Fibroblast of gingiva (primary cell): ENCODE results near the gene CACNA1C.

Experiments used
- DNase-seq: peaks from one replicate; pipeline ENCODE4 v3.0.0-alpha.2; 2011; ENCODE audit warnings: low read depth

CACNA1C gene

DNA sequence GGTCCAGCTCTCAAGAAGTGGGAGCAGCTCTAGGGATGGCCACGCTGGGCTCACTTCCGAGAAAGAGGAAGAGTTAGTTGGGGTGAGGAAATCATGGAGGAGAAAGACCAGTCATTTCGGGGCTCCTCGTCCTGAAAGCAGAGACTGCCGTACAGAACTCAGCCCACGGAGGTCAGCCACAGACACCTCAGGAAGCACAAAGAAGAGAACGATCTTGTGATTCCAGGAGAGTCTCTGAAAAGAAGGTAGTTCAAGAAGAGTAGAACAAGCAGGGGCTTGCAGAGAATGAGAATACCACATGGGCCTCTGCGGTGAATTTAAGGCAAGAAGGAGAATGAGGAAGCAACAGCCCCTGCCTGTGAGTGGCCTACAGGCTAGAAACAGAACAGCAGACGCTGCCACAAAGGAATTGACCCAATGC is 311.9 kb downstream of the CACNA1C start:
- no peak for DNase-seq

DNA sequence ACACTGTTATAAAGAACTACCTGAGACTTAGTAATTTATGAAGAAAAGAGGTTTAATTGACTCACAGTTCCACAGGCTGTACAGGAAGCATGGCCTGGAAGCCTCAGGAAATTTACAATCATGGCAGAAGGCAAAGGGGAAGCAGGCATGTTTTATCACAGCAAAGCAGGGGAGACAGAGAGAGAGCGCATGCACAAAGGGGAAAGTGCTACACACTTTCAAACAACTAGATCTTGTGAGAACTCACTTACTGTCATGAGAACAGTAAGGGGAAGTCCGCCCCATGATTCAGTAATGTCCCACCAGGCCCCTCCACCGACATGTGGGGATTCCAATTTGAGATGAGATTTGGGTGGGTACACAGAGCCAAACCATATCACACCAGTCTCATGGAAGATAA is 313.9 kb downstream of the CACNA1C start:
- no peak for DNase-seq

GRCh38 chr12:2372178-2372577 is 319.4 kb downstream of the CACNA1C start:
- no peak for DNase-seq

- DNase-seq: no peak
Observed at GRCh38 chr12:2372735-2373134, 319.9 kb downstream of the CACNA1C start.

- no peak for DNase-seq
Observed at GRCh38 chr12:2373307-2373706, 320.5 kb downstream of the CACNA1C start.

- DNase-seq: no peak
Observed at GRCh38 chr12:2374092-2374906, 321.5 kb downstream of the CACNA1C start.

DNA sequence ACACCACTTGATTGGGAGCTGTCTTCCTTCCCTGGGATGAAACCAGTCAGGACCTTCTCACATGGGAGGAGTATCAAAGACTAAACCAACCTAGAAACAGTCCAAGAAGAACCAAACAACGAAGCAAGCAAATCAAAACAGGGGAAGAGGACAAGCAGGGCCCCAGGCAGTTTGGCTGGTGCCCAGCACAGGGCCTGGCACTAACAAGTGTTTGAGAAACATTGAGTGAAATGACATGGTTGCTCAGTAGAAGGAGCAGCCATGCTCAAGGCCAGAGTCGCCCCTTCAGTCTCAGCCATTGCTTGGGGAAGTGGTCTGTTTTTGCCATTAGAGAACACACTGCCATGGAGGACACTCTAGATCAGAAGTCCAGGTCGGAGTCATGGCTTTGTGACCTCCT is 323.1 kb downstream of the CACNA1C start:
- no peak for DNase-seq

DNA sequence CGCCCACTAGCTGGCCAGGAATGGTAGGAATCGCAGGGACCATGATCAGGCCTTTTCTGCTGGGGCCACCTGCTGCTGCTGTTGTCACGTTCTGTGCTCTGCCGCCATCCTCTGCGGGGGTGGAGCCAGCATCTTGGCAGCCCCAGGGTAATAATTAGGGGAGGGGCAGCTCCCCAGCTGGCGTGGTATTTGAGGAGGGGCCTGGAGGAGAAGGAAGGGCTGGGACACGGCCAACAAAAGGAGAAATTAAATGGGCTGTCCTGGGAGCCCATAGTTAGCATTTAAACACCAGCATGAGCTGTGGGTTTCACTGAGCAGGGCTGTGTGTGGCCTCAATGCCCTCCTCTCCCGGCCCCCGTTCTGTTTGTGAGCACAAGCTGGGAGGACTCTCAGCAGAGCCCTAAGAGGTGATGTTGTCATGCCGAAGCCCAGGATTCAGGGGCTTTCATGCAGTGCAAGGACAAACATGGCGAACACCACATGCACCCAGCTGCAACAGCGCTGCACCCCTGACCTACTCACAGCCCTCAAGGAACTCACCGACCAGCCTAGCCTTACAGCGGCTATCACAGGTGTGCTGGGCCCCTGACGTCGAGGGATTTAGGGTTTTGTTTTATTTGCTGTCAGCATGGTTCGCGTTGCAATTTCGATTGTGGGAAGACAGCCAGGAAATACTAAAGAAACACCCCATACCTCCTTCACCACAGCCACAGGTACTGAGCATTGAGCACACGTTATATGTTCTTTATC is 324.3 kb downstream of the CACNA1C start:
- DNase-seq: no peak

- no peak for DNase-seq
Observed at GRCh38 chr12:2378835-2379330, 326.1 kb downstream of the CACNA1C start.

GRCh38 chr12:2380946-2381345 is 328.2 kb downstream of the CACNA1C start:
- no peak for DNase-seq

GRCh38 chr12:2382370-2383155 is 329.8 kb downstream of the CACNA1C start:
- no peak for DNase-seq

- no peak for DNase-seq
Observed at GRCh38 chr12:2383325-2384028, 330.7 kb downstream of the CACNA1C start.

DNA sequence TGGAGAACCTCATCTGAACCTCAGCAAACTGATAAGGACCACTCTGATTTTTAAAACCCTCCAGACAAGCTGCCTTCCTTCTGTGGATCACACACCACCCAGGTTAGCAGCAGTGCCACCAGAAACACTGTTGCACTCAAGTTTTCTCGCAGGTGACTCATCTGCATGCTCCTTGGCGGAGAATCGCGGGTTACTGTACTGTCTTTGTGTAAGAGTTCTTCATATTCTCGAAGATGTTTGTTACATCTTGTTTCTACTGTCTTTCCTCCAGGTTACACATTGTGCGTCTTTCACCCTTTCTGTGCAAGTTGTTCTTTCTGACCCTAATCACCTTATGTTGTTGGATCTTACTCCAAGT is 331.2 kb downstream of the CACNA1C start:
- DNase-seq: no peak

DNA sequence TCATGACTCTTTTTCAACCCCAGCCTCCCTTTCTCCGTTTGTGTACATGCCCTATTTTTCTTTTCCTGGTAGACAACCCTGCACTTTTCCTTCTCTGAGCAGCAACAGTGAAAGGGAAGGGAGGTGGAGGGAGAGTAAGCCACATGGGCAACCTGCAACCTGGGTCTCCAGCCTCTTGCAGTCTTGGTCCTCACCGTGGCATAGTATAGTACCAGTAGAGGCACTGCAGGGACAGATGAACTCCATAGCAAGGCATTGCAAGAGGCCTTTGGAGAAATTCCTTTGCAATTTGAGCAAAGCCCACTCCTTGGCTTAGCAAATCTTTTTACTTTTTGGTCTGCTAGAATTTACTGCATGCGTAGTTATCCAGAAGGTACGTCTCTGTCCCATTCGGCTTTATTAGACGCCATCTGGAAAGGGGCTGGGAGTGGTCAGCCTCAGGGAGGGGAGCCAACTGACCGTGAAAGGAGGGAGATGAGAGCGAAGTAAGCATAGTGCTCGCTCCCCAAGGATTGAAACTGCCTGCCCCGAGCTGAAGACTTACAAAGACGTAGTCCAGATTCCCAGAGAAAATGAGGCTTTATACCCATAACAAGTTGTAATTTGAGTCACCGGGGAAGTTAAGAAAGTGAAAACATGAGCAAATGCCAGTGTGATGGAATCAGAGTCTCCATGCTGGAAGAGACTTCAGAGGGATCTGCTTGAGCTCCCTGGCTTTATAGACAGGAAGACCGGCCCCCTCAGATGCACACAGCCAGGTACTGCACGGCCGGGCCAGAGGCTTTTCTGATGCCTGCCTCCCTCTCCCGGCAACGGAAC is 332.0 kb downstream of the CACNA1C start:
- peak; percentile 74 for DNase-seq

- DNase-seq: no peak
Observed at GRCh38 chr12:2385529-2385928, 332.7 kb downstream of the CACNA1C start.

DNA sequence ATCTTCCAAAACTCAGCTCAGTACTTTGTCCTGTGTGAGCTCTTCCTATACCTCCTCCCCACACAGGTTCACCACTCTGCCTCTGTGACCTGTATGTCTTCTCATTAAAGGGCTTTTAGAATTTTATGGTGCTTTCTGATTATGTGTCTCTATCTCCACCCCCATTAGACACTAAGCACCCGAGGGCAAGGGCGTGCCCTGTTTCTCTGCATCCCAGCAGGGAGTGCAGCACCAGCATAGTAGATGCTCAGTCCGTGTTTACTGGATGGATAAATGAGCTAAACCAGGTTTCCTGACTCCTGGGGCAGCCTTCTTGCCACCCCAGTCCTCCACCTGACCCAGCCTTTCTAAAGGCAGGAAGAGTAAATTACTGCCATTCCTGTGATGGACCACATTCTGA is 333.8 kb downstream of the CACNA1C start:
- DNase-seq: no peak

- no peak for DNase-seq
Observed at GRCh38 chr12:2387103-2387834, 334.5 kb downstream of the CACNA1C start.

DNA sequence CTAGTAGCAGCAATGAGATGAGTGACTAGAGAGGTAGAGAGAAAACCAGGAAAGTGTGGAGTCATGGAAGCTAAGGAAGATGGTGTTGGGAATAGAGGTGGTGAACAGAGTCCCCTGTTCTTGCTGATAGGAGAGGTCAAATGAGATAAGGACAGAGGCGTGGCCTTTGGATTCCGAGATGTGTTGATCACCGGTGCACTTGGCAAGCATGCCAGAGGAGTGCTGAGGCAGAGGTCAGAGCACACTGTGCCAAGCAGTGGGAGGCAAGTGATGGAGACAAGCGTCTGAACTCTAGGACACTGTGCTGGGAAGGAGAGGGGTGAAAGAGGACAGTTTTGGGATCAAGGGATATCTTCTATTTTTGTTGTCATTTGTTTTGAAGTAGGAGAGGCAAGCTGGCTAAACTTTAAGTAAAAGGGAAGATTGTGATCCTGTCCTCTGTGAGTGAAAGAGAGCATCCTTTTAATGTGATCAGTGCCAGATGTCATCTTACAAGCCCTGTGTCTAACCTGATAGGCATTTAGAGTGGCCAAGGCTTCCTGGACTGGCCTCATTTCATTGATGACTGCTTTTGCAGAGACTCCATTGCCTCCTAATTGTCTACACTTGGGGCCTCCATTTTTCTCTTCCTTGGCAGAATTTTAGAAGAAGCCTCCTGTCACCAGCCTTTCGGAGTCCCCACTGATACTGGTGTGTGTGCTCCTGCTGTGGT is 336.4 kb downstream of the CACNA1C start:
- DNase-seq: no peak

GRCh38 chr12:2390133-2390532 is 337.3 kb downstream of the CACNA1C start:
- no peak for DNase-seq
